A673 (cell line): ENCODE data around the gene HIRIP3.

Experiments
- CTCF ChIP-seq: fragments of 300-800, 200-600 bp; sonication (generic); conservative IDR thresholded peaks from 2 replicates; pipeline ENCODE4 v1.5.1; 2017; ENCODE audit warnings: low read depth, mild to moderate bottlenecking, antibody characterized with exemption, low read length, moderate library complexity, mixed read lengths
- EZH2 ChIP-seq: fragments of 200-600 bp; sonication (generic); IDR thresholded peaks from 2 replicates; pipeline ENCODE4 v1.6.1; 2017; ENCODE audit warnings: borderline replicate concordance, low read depth, mild to moderate bottlenecking, mixed read lengths, antibody characterized with exemption, low read length; ENCODE audit not compliant: poor library complexity, severe bottlenecking

- no peak for TF ChIP-seq CTCF
- TF ChIP-seq EZH2, result no peak
These were observed 32.2 kb downstream of the HIRIP3 start for GRCh38 chr16:29963021-29963743.
